Activated T-helper 1 cell treated with anti-CD3 and anti-CD28 coated beads, Interleukin-12 subunit alpha, Interleukin-12 subunit beta, Interleukin-2, Interleukin-4 antibody, amounts not matched to agents 30 ng/mL and 10 ng/mL and 1 ng/mL, durations not matched to agents 14 hours and 24 hours and 36 hours (primary cell): Measurements from ENCODE around the gene RNF8. TPM values are rescaled to one million over a fixed set of nuclear protein-coding genes. Genes with fewer than 3 reads are reported as not detected.

Source experiments
- DNase-seq: peaks from one replicate; pipeline ENCODE4 v3.0.0; 2021; ENCODE audit warnings: low spot score
- H3K27ac Mint-ChIP-seq: one replicate; pipeline ENCODE4 v1.8.0; 2021; ENCODE audit warnings: mild to moderate bottlenecking, mixed read lengths
- H3K27me3 Mint-ChIP-seq: one replicate; pipeline ENCODE4 v1.8.0; 2022; ENCODE audit warnings: mild to moderate bottlenecking, moderate library complexity, mixed read lengths; ENCODE audit not compliant: insufficient read depth
- H3K36me3 Mint-ChIP-seq: one replicate; pipeline ENCODE4 v1.8.0; 2021; ENCODE audit warnings: low read depth, mixed read lengths
- H3K4me1 Mint-ChIP-seq: one replicate; pipeline ENCODE4 v1.8.0; 2021; ENCODE audit warnings: low read depth, mixed read lengths
- H3K4me3 Mint-ChIP-seq: one replicate; pipeline ENCODE4 v1.8.0; 2021; ENCODE audit warnings: mild to moderate bottlenecking, moderate library complexity, mixed read lengths
- H3K9me3 Mint-ChIP-seq: one replicate; pipeline ENCODE4 v1.8.0; 2021; ENCODE audit warnings: mixed read lengths
- intact Hi-C: fragments of 100-400 bp; cut with micrococcal nuclease; formaldehyde crosslinking; loops from one replicate; pipeline ENCODE4 v1.15.1; 2024
- total RNA-seq: library from RNA; stranded (reverse); gene quantifications from 2 replicates; pipeline ENCODE4 v1.2.3, GENCODE V29; 2022

The RNF8 gene
- total RNA-seq, 1 donor from 2014 or later: 30.0 TPM

DNA sequence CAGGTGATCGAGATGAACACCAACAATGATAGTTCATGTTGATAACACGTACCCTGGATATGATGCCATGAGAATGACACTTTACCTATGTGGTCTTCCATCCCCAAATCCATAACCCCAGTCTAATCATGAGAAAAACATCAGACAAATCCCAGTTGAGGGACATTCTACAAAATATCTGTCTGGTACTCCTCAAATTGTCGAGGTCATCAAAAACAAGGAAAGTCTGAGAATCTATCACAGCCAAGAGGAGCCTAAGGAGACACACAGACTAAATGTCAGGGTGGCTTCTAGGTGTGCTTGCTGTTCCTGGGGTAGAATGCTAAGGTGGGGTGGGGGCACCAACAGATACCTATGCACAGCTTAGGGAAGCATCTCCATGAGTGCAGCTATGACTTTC, 2.8 kb upstream of the RNF8 start:
- Mint-ChIP-seq H3K27ac (no peak overlapping the region), H3K9me3 (no peaks in the 10 kb centered on the region), H3K4me3 (no peak overlapping the region), H3K36me3 (peaks cover 11% of the 10 kb centered on the region), H3K27me3 (peaks cover 8% of the 10 kb centered on the region), H3K4me1 (peaks cover 21% of the 10 kb centered on the region)
- intact Hi-C loops: no loop called here
- no peak for DNase-seq

DNA sequence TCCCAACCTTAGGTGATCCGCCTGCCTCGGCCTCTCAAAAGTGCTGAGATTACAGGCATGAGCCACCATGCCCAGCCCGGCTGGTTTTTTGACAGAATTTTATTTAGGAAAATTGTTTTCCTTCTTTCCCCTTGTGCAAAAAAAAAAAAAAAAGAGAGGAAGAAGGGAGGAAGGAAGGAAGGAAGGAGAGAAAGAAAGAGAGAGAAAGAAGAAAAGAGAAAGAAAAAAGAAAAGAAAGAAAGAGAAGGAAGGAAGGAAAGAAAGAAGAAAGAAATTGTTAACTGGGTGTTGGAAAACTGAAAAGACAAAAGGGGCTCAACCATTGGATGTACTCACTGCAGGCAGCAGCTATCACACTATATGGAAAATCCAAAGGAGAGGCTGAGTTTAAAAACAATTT, 1.4 kb upstream of the RNF8 start:
- H3K4me1 Mint-ChIP-seq: peaks cover 35% of the 10 kb centered on the region
- peak overlapping the region; percentile 56 for H3K4me3 Mint-ChIP-seq
- H3K27me3 Mint-ChIP-seq: peaks cover 7% of the 10 kb centered on the region
- H3K27ac Mint-ChIP-seq: no peak overlapping the region
- DNase-seq: no peak
- peaks cover 11% of the 10 kb centered on the region for H3K36me3 Mint-ChIP-seq
- no peaks in the 10 kb centered on the region for H3K9me3 Mint-ChIP-seq
- intact Hi-C loops: no loop called here

- Mint-ChIP-seq H3K27ac (peak overlapping the region; percentile 90), H3K36me3 (peaks cover 13% of the 10 kb centered on the region), H3K4me3 (peak overlapping the region; percentile 94), H3K27me3 (peaks cover 7% of the 10 kb centered on the region), H3K9me3 (no peaks in the 10 kb centered on the region), H3K4me1 (peaks cover 47% of the 10 kb centered on the region)
- intact Hi-C loops: loop anchor here (1.0 to 5.0 kb wide), 2 partner anchors 78 to 1285 kb away; partner anchors contain the start of genes BTBD9 and CMTR1
- DNase-seq: no peak
Observed at GRCh38 chr6:37354526-37355384, 972 bp downstream of the RNF8 start.

- H3K4me3 Mint-ChIP-seq: no peak overlapping the region
- peaks cover 3% of the 10 kb centered on the region for H3K27me3 Mint-ChIP-seq
- peaks cover 47% of the 10 kb centered on the region for H3K4me1 Mint-ChIP-seq
- intact Hi-C loops: loop anchor here (5.0 kb wide), 1 partner anchor 75 kb away; the partner anchor contains the start of gene CMTR1
- H3K36me3 Mint-ChIP-seq: peaks cover 19% of the 10 kb centered on the region
- H3K9me3 Mint-ChIP-seq: no peaks in the 10 kb centered on the region
- DNase-seq: no peak
- no peak overlapping the region for H3K27ac Mint-ChIP-seq
Observed at GRCh38 chr6:37357288-37357687, 3.5 kb downstream of the RNF8 start.

DNA sequence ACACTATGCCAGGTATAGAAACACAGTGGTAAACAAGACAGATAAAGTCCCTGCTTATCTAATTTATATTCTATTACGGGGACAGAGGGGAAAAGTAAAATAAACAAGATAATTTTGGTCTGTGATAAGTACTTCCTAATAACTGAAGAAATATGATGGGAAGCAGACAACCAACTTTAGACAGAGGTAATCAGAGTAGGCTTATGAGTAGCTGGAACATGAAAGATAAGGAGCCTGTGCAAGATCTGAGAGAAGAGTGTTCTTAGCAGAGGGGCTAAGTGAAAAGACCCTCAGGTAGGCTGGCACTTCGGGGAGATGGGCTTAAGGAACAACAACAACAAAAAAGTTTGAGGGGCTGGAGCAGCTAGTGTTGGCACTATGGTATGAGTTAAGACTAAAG, 4.1 kb downstream of the RNF8 start:
- intact Hi-C loops: loop anchor here (5.0 kb wide), 1 partner anchor 74 kb away; the partner anchor contains the start of gene CMTR1

GRCh38 chr6:37359039-37359438, 5.3 kb downstream of the RNF8 start:
- intact Hi-C loops: loop anchor here (5.0 kb wide), 1 partner anchor 73 kb away; the partner anchor contains the start of gene CMTR1
- H3K27me3 Mint-ChIP-seq: no peaks in the 10 kb centered on the region
- no peak overlapping the region for H3K4me3 Mint-ChIP-seq
- peaks cover 19% of the 10 kb centered on the region for H3K36me3 Mint-ChIP-seq
- H3K9me3 Mint-ChIP-seq: no peaks in the 10 kb centered on the region
- DNase-seq: no peak
- peaks cover 40% of the 10 kb centered on the region for H3K4me1 Mint-ChIP-seq
- H3K27ac Mint-ChIP-seq: no peak overlapping the region

More for the DNA sequence above, 4.1 kb downstream of the RNF8 start:
- no peaks in the 10 kb centered on the region for H3K27me3 Mint-ChIP-seq
- DNase-seq: no peak
- H3K36me3 Mint-ChIP-seq: peaks cover 19% of the 10 kb centered on the region
- H3K4me1 Mint-ChIP-seq: peaks cover 47% of the 10 kb centered on the region
- no peak overlapping the region for H3K27ac Mint-ChIP-seq
- H3K9me3 Mint-ChIP-seq: no peaks in the 10 kb centered on the region
- no peak overlapping the region for H3K4me3 Mint-ChIP-seq

DNA sequence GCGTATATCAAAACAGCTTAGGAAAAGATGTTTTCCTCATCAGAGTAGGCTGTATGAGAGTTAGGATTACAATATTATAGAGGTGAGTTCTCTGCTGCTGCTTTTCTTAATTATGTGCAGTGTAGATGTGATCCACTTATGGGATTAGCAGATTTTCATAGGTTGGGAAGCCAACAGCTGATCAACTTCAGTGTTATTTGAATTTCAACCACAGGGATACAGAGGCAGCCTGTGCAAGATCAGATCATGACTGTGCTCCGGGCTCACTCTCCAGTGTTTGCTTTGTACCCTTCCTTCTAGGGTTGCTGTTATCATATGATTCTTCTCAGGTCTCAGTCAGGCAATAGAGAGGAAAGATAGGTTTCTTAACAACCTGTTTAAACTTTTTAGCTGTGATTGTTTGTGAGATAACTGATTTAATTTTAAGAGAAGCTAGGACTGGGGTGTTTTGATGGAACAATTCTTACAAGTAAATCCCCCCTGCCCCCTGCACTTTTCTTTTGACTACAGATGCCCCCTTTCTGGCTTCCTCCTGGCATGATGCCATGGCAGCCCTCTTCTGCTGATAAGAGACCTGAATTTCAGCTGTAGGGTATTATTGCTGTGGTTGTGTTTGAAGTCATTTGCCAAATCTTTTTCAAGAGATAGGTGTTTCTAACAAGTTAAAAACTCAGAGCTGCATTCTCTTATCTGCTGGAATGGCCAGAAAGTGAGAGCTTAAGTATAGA, 8.5 kb downstream of the RNF8 start:
- intact Hi-C loops: no loop called here
- DNase-seq: no peak
- Mint-ChIP-seq H3K9me3 (no peaks in the 10 kb centered on the region), H3K27me3 (no peaks in the 10 kb centered on the region), H3K36me3 (peaks cover 13% of the 10 kb centered on the region), H3K4me3 (no peak overlapping the region), H3K27ac (no peak overlapping the region), H3K4me1 (peaks cover 13% of the 10 kb centered on the region)

GRCh38 chr6:37365791-37366190, 12.0 kb downstream of the RNF8 start:
- H3K27me3 Mint-ChIP-seq: no peaks in the 10 kb centered on the region
- no peak for DNase-seq
- H3K9me3 Mint-ChIP-seq: no peaks in the 10 kb centered on the region
- H3K27ac Mint-ChIP-seq: no peak overlapping the region
- intact Hi-C loops: no loop called here
- H3K4me3 Mint-ChIP-seq: no peak overlapping the region
- peaks cover 27% of the 10 kb centered on the region for H3K36me3 Mint-ChIP-seq
- peaks cover 10% of the 10 kb centered on the region for H3K4me1 Mint-ChIP-seq

GRCh38 chr6:37366910-37367309, 13.1 kb downstream of the RNF8 start:
- Mint-ChIP-seq H3K9me3 (no peaks in the 10 kb centered on the region), H3K27ac (no peak overlapping the region), H3K4me1 (peaks cover 10% of the 10 kb centered on the region), H3K4me3 (no peak overlapping the region), H3K36me3 (peaks cover 22% of the 10 kb centered on the region), H3K27me3 (no peaks in the 10 kb centered on the region)
- no peak for DNase-seq
- intact Hi-C loops: no loop called here

- H3K36me3 Mint-ChIP-seq: peaks cover 21% of the 10 kb centered on the region
- peak overlapping the region; percentile 1 for H3K27ac Mint-ChIP-seq
- peaks cover 10% of the 10 kb centered on the region for H3K4me1 Mint-ChIP-seq
- intact Hi-C loops: no loop called here
- H3K9me3 Mint-ChIP-seq: no peaks in the 10 kb centered on the region
- no peak for DNase-seq
- no peaks in the 10 kb centered on the region for H3K27me3 Mint-ChIP-seq
- no peak overlapping the region for H3K4me3 Mint-ChIP-seq
Observed at GRCh38 chr6:37368961-37369320, 15.2 kb downstream of the RNF8 start.

DNA sequence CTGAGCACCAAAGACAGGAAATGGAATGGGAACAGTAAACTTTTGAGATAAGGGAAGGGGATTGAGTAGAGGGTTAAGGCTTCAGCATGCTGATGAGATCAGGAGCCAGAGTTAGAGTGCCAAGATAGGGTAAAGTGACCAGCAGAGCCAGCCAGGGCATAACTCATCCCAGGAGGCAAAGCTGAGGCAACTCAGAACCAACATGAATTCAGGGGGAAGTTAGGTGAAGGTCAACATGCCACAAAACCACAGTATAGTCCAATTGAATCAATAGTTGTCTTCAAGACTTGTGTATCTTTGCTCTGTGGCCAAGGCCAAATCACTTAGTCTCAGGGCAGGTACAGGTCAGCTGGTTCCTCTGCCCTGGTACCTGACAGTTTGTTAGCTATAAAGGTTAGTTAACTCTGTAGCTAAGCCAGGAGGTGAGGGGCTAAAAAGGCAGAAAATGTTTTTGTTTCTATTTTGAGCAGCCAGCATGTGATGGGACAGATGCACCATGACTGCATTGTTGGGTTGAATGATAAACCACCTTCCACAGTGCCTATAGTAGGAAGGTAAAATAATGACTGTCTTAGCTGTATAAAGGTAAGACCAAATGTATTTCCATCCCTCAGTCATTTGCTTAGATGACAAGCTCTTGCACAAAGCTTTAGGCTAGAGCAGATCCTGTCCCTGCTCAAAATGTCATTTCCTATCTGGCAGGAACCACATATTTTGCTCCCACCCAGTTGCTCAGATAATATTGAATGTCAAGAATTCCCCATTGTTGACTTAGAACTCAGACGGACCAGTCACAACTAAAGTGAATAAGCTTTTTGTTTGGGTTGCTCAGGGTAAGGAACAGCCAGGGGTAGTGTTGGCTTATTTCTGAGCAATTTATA, 15.8 kb downstream of the RNF8 start:
- intact Hi-C loops: no loop called here
- Mint-ChIP-seq H3K36me3 (peaks cover 23% of the 10 kb centered on the region), H3K4me3 (no peak overlapping the region), H3K9me3 (no peaks in the 10 kb centered on the region), H3K27ac (peak overlapping the region; percentile 1), H3K27me3 (no peaks in the 10 kb centered on the region), H3K4me1 (peaks cover 10% of the 10 kb centered on the region)
- no peak for DNase-seq
